AG04449 (cell line): ENCODE data around the gene DIP2C.
"Not testable (repeated sequence)": the region's sequence is repeated elsewhere in the genome, so short reads cannot be mapped to it uniquely, and the experiment has no call there.

Experiments
- CTCF ChIA-PET: fragments of 350-600 bp; formaldehyde crosslinking; extraction: SDS; loops from one replicate; lab custom pipeline; 2021; ENCODE audit warnings: antibody characterized with exemption; lab: Yijun Ruan, JAX
- POLR2A ChIA-PET: fragments of 400-600, 350-600 bp; formaldehyde crosslinking; extraction: SDS; loops from one replicate; lab custom pipeline; 2020; ENCODE audit warnings: antibody characterized with exemption, inconsistent platforms; lab: Yijun Ruan, JAX
- DNase-seq: peaks from one replicate; pipeline ENCODE4 v3.0.0-alpha.2; 2010; ENCODE audit warnings: low read depth, low spot score
- H3K4me3 ChIP-seq: 2 replicates; pipeline ENCODE4 v1.5.1; 2011; ENCODE audit warnings: low read depth, mild to moderate bottlenecking, control low read depth, low read length
- TF ChIP-seq, protein P1 (sequence below): IDR thresholded peaks from one replicate; pipeline ENCODE4 v1.5.1; 2011; ENCODE audit warnings: mild to moderate bottlenecking, moderate library complexity, low read length, control low read depth, inconsistent platforms; ENCODE audit not compliant: insufficient read depth; ENCODE audit errors: missing control alignments

DIP2C gene

DNA sequence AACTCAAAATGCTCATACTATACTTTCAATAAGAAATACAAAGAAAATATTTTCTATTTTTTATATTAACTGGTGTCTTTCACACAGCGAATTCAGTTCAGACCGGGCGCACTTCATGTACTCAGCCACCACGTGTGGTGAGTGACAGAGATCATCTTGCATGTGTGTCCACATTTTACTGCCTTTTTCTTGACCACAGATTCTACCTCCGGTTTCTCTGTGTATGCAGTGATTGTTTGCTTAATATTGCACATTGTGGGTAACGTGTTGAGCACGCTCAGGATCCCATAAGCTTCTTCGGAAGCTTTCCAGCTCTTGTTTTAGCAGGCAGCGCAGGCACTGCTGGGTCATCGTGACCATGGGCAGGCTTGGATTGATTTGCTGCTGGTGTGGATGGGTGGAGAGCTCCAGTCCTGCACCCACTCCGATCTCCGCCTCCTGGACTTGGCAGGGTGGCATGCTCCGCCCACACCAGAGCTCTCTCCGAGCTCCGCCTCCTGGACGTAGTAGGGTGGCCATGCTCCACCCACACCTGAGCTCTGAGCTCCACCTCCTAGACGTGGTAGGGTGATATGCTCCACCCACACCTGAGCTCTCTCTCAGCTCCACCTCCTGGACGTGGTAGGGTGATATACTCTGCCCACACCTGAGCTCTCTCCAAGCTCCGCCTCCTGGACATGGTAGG, 253.3 kb downstream of the DIP2C start:
- CTCF ChIA-PET = no interaction called here

DNA sequence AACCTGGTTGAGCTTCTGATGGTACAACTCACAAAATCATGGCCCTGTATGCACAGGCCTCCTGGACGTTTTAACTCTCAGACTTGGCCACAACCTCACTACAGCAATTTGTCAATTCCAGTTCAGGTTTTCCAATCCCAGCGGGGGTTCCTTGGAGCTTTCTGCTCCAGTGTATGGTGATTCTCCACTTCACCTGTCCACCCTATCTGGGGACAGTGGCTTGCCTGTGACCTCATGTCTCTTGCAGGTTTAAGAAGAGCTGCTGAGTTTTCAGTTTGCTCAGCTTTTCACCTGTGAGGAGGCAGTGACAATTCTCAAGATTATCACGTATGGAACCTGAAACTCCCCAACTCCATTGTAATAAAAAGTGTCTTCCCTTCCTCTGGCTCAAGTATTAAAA, 254.1 kb downstream of the DIP2C start:
- H3K4me3 ChIP-seq = no peak overlapping the region
- TF ChIP-seq, protein P1, sequence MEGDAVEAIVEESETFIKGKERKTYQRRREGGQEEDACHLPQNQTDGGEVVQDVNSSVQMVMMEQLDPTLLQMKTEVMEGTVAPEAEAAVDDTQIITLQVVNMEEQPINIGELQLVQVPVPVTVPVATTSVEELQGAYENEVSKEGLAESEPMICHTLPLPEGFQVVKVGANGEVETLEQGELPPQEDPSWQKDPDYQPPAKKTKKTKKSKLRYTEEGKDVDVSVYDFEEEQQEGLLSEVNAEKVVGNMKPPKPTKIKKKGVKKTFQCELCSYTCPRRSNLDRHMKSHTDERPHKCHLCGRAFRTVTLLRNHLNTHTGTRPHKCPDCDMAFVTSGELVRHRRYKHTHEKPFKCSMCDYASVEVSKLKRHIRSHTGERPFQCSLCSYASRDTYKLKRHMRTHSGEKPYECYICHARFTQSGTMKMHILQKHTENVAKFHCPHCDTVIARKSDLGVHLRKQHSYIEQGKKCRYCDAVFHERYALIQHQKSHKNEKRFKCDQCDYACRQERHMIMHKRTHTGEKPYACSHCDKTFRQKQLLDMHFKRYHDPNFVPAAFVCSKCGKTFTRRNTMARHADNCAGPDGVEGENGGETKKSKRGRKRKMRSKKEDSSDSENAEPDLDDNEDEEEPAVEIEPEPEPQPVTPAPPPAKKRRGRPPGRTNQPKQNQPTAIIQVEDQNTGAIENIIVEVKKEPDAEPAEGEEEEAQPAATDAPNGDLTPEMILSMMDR = no peak
- POLR2A ChIA-PET = no interaction called here
- CTCF ChIA-PET = no interaction called here
- no peak for DNase-seq

More for the DNA sequence above, 253.3 kb downstream of the DIP2C start:
- TF ChIP-seq, protein P1 = no peak
- no peak for DNase-seq
- no peak overlapping the region for H3K4me3 ChIP-seq
- POLR2A ChIA-PET = no interaction called here

DNA sequence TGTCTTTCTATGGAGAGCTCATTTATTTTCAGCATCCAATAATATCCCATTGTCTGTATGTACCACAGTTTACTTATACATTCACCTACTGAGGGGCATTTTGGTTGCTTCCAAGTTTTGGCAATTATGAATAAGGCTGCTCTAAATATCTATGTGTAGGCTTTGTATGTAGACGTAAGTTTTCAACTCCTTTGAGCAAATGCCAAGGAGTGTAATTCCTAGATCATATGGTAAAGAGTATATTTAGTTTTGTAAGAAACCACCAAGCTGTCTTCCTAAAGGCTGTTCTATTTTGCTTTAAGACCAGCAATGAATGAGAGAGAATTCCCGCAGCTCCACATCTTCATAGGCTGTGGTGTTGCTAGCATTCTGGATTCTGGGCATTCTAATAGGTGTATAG, 259.8 kb downstream of the DIP2C start:
- CTCF ChIA-PET = no interaction called here
- H3K4me3 ChIP-seq = no peak overlapping the region
- TF ChIP-seq, protein P1 = no peak
- POLR2A ChIA-PET = no interaction called here
- DNase-seq = no peak

DNA sequence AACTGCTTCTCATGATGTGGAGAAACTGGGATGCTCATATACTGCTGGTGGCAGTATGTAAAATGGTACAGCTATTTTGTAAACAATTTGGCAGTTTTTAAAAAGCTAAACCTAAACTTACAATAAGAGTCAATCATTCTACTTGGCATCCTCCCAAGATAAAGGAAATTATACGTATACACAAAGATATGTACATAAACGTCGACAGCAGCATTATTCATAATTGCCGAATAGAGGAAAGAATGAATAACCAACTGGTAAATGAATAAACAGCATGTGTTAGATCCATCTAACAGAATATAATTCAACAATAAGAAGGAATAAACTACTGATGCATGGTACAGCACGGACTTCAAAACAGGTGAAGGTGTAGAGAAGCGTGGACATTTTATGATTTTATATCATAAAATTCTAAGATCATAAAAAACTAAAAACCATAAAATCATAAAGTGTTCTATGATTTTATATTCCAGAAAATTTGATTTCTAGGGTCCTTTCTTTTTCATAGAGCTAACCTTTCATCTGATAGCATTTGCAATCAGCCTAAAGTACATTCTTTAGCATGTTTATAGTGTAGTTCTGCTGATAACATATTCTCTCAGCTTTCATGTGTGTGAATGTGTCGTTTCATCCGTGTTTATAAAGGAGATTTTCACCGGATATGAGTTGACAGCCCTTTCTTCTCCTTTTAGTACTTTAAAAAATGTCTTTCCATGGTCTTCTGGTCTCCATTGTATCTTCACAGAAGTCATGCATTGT, 261.5 kb downstream of the DIP2C start:
- CTCF ChIA-PET = no interaction called here
- no peak overlapping the region for H3K4me3 ChIP-seq
- TF ChIP-seq, protein P1 = no peak
- no peak for DNase-seq
- POLR2A ChIA-PET = no interaction called here

DNA sequence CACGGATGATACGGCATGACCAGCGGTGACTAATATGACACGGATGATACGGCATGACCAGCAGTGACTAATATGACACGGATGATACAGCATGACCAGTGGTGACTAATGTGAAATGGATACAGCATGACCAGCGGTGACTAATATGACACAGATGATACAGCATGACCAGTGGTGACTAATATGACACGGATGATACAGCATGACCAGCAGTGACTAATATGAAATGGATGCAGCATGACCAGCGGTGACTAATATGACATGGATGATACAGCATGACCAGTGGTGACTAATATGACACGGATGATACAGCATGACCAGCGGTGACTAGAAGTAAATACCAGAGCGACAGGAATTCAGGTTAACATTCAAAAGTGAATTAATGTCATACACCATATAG, 264.1 kb downstream of the DIP2C start:
- POLR2A ChIA-PET, DNase-seq, CTCF ChIA-PET, H3K4me3 ChIP-seq: not testable (repeated sequence)

DNA sequence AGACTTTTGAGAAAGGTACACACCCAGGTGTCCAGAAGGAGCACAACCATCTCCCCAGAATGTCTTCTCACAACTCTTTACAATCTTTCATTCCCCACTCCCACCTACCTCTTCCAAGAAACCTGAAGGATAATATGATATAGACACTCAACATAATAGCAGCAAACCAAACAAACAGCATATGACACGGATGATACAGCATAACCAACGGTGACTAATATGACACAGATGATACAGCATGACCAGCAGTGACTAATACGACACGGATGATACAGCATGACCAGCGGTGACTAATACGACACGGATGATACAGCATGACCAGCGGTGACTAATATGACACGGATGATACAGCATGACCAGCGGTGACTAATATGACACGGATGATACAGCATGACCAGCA, 264.7 kb downstream of the DIP2C start:
- DNase-seq, CTCF ChIA-PET, H3K4me3 ChIP-seq: not testable (repeated sequence)
- POLR2A ChIA-PET = interaction anchor here (0.6 kb wide), 1 partner anchor 18 kb away, joined by 3 read pairs; no protein-coding TSS in a partner anchor

DNA sequence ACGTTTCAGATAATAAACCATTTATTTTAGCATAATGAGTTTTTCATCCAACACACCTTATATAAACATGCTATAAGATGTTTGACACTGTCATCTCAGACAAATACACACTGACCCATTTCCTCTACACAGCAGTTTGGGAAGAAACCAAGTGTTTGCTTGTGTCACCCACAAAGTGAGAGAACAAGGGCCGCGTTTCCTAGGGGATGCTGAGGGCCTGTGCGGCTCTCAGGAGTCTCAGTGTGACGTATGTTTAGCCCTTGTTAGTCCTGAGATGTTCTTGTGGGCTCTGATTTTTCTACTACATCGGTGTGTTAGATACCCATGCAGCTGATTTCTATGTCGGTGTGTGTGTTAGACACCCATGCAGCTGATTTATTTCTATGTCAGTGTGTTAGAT, 266.3 kb downstream of the DIP2C start:
- CTCF ChIA-PET = no interaction called here
- no peak overlapping the region for H3K4me3 ChIP-seq
- POLR2A ChIA-PET = no interaction called here
- DNase-seq = no peak
- TF ChIP-seq, protein P1 = no peak
